ENCODE measurements around the gene MCUB.

The MCUB gene

DNA sequence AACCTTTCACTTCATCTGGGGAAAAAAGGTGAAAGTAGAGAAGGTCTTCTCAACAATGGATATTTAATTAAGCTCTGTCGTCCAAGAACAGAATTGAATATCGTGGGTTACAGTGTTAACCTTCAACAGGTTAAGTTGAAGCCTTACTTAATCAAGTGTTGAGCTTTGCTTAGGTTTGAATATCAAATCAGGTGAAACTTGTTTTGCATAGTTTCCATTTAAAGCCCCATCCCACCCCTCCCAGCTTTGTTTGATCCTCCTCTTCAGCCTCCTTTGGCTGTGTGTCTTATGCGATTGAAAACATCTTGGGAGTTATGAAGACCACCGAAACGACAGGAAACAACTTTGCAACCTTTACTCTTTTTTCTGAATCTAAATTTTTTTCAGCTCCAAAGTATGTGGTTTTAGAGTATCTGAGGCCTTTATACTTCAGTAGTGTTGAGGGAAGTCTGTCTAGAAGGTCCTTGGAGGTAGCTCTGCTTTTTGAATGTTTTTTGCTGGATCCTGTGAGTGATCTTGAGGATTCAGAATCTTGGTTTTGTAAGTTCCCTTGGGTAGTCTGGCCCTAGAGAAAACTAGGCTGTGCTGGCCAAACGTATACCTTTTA, 39.1 kb downstream of the MCUB start:
- Histone ChIP-seq H2AFZ (ENCODE audit: low read depth, low read length, severe bottlenecking) (no peak overlapping the region), H3F3A (ENCODE audit: insufficient read depth) (no peaks in the 10 kb centered on the region), H3K36me3 (ENCODE audit: low read length) (no peaks in the 10 kb centered on the region), H3K27ac (ENCODE audit: low read depth, low read length) (no peak overlapping the region), H3K4me2 (ENCODE audit: low read depth, low read length, poor library complexity, severe bottlenecking) (no peak overlapping the region), H3K9ac (ENCODE audit: low read length) (no peak overlapping the region), H3K9me2 (replicated peaks; ENCODE audit: insufficient read depth, low read length) (no peaks in the 10 kb centered on the region), H3K4me3 (ENCODE audit: insufficient read depth, low read length, poor library complexity, severe bottlenecking) (no peak overlapping the region), H3K27me3 (ENCODE audit: low read length) (no peaks in the 10 kb centered on the region), H3K79me2 (ENCODE audit: insufficient read depth, low read length) (peaks cover 20% of the 10 kb centered on the region; the same call in 1 of the 2 replicates), H4K20me1 (ENCODE audit: low read depth, low read length) (no peaks in the 10 kb centered on the region), H3K9me3 (ENCODE audit: insufficient read depth, low read length) (no peaks in the 10 kb centered on the region)
- TF ChIP-seq, protein P1, sequence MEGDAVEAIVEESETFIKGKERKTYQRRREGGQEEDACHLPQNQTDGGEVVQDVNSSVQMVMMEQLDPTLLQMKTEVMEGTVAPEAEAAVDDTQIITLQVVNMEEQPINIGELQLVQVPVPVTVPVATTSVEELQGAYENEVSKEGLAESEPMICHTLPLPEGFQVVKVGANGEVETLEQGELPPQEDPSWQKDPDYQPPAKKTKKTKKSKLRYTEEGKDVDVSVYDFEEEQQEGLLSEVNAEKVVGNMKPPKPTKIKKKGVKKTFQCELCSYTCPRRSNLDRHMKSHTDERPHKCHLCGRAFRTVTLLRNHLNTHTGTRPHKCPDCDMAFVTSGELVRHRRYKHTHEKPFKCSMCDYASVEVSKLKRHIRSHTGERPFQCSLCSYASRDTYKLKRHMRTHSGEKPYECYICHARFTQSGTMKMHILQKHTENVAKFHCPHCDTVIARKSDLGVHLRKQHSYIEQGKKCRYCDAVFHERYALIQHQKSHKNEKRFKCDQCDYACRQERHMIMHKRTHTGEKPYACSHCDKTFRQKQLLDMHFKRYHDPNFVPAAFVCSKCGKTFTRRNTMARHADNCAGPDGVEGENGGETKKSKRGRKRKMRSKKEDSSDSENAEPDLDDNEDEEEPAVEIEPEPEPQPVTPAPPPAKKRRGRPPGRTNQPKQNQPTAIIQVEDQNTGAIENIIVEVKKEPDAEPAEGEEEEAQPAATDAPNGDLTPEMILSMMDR (IDR thresholded peaks at IDR 0.05; ENCODE audit: insufficient read depth, low read length, poor library complexity, severe bottlenecking), result no peak
- TF ChIP-seq EZH2phosphoT487 (conservative IDR thresholded peaks at IDR 0.05; ENCODE audit: low read length), result no peak

DNA sequence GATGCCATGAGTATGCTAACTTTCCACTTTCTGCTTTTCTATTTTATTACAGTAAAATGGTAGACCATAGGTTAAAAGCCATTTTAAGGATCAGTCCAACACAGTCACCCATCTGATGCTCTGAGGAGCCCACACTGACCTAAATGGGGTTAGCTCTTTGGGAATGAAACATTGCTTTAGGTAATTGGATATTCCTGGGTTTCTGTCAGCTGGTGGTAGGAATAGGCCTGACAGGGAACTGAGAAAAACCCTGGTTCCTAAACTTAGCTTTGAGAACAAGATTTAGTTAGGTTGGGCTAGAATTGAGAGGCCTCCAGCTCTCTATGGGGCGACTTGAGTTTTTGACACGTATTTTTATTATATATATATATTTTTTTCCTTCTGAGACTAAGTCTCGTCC, 40.4 kb downstream of the MCUB start:
- Histone ChIP-seq H2AFZ (ENCODE audit: low read depth, low read length, severe bottlenecking) (no peak overlapping the region), H3K4me3 (ENCODE audit: insufficient read depth, low read length, poor library complexity, severe bottlenecking) (no peak overlapping the region)

DNA sequence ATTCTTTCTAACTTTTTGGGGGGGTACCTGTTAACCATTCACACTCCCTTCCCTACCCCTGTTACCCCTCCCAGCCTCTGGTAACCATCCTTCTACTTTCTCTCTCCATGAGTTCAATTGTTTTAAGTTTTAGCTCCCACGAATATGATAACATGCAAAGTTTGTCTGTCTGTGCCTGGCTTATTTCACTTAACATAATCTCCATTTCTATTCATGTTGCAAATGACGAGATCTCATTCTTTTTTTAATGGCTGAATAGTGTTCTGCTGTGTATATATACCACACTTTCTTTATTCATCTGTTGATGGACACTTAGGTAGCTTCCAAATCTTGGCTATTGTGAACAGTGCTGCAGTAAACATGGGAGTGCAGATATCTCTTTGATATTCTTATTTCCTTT, 41.3 kb downstream of the MCUB start:
- Histone ChIP-seq H3K9me3 (ENCODE audit: insufficient read depth, low read length) (no peaks in the 10 kb centered on the region), H3K9ac (ENCODE audit: low read length) (no peak overlapping the region), H3K27me3 (ENCODE audit: low read length) (no peaks in the 10 kb centered on the region), H3K36me3 (ENCODE audit: low read length) (no peaks in the 10 kb centered on the region), H3F3A (ENCODE audit: insufficient read depth) (no peaks in the 10 kb centered on the region), H3K4me3 (ENCODE audit: insufficient read depth, low read length, poor library complexity, severe bottlenecking) (no peak overlapping the region), H3K9me2 (replicated peaks; ENCODE audit: insufficient read depth, low read length) (no peaks in the 10 kb centered on the region), H2AFZ (ENCODE audit: low read depth, low read length, severe bottlenecking) (no peak overlapping the region), H3K27ac (ENCODE audit: low read depth, low read length) (no peak overlapping the region), H3K4me2 (ENCODE audit: low read depth, low read length, poor library complexity, severe bottlenecking) (no peak overlapping the region), H3K79me2 (ENCODE audit: insufficient read depth, low read length) (peaks cover 22% of the 10 kb centered on the region; the same call in 1 of the 2 replicates), H4K20me1 (ENCODE audit: low read depth, low read length) (no peaks in the 10 kb centered on the region)
- no peak for TF ChIP-seq EZH2phosphoT487 (conservative IDR thresholded peaks at IDR 0.05; ENCODE audit: low read length)
- TF ChIP-seq, protein P1 (IDR thresholded peaks at IDR 0.05; ENCODE audit: insufficient read depth, low read length, poor library complexity, severe bottlenecking), result no peak

More for the DNA sequence above, 40.4 kb downstream of the MCUB start:
- no peaks in the 10 kb centered on the region for H3F3A ChIP-seq (ENCODE audit: insufficient read depth)
- no peak overlapping the region for H3K9ac ChIP-seq (ENCODE audit: low read length)
- H3K27me3 ChIP-seq (ENCODE audit: low read length), result no peaks in the 10 kb centered on the region
- H3K79me2 ChIP-seq (ENCODE audit: insufficient read depth, low read length), result peaks cover 20% of the 10 kb centered on the region; the same call in 1 of the 2 replicates
- TF ChIP-seq, protein P1 (IDR thresholded peaks at IDR 0.05; ENCODE audit: insufficient read depth, low read length, poor library complexity, severe bottlenecking), result no peak
- no peak for TF ChIP-seq EZH2phosphoT487 (conservative IDR thresholded peaks at IDR 0.05; ENCODE audit: low read length)
- no peaks in the 10 kb centered on the region for H3K36me3 ChIP-seq (ENCODE audit: low read length)
- no peak overlapping the region for H3K4me2 ChIP-seq (ENCODE audit: low read depth, low read length, poor library complexity, severe bottlenecking)
- H3K9me2 ChIP-seq (replicated peaks; ENCODE audit: insufficient read depth, low read length), result no peaks in the 10 kb centered on the region
- H3K9me3 ChIP-seq (ENCODE audit: insufficient read depth, low read length), result no peaks in the 10 kb centered on the region
- H4K20me1 ChIP-seq (ENCODE audit: low read depth, low read length), result no peaks in the 10 kb centered on the region
- H3K27ac ChIP-seq (ENCODE audit: low read depth, low read length), result no peak overlapping the region

Data from SU-DHL-6 (cell line).